HepG2 (cell line): ENCODE measurements around the gene FUT8. TPM values are rescaled to one million over a fixed set of nuclear protein-coding genes. Genes with fewer than 3 reads are reported as not detected.

Experiments
- ATAC-seq: fragments of 200-7000 bp; cut with Tn5 transposase; 3 replicates; pipeline ENCODE4 v1.9.1; 2020; ENCODE audit warnings: mild to moderate bottlenecking, moderate library complexity
- BruUV-seq: library from RNA; stranded (reverse); fragments of 400-500 nt; replicated peaks from 2 replicates; lab custom pipeline; 2021; lab: Mats Ljungman, UMichigan
- CTCF ChIA-PET: fragments of 300-600 bp; formaldehyde crosslinking; extraction: SDS; loops from one replicate; lab custom pipeline; 2021; ENCODE audit warnings: low total read pairs, inconsistent platforms, low intra/inter-chr PET ratio; lab: Yijun Ruan, JAX
- POLR2A ChIA-PET: fragments of 350-600 bp; sonication (Branson Sonifier 250); formaldehyde crosslinking; loops from one replicate; lab custom pipeline; 2020; ENCODE audit warnings: antibody characterized with exemption, inconsistent platforms; lab: Yijun Ruan, JAX
- DNase-seq: peaks from one replicate; pipeline ENCODE4 v3.0.0-alpha.2; 2015; ENCODE audit warnings: low spot score
- FAIRE-seq: peaks from 3 replicates; lab custom pipeline; 2011; peaks lifted over from hg19 to GRCh38; lab: Jason Lieb, UNC
- H2AFZ ChIP-seq: one replicate; pipeline ENCODE4 v1.6.1; 2011; ENCODE audit warnings: low read length, inconsistent platforms
- H3K27ac ChIP-seq: fragments of 300-600 bp; 3 replicates; pipeline ENCODE4 v1.8.0; 2011; ENCODE audit warnings: mixed run types, mild to moderate bottlenecking, mixed read lengths, low read length, inconsistent platforms; ENCODE audit not compliant: insufficient read depth; ENCODE audit errors: extremely low read length
- H3K27me3 ChIP-seq, 2 experiments: fragments of 200-600 bp in 1 of 2; 2 replicates in 1 of 2; 3 replicates in 1 of 2; pipeline versions ENCODE4 v1.6.0 to v1.8.0; 2011; ENCODE audit warnings: low read length in 2 of 2, mild to moderate bottlenecking in 2 of 2, moderate library complexity in 2 of 2, inconsistent platforms in 1 of 2; ENCODE audit not compliant: insufficient read depth in 2 of 2, control insufficient read depth in 1 of 2
- H3K36me3 ChIP-seq, 2 experiments: fragments of 200-600 bp in 1 of 2; replicated peaks in 1 of 2; 2 replicates in 1 of 2; 3 replicates in 1 of 2; pipeline versions ENCODE4 v1.5.1 to v1.8.0; 2011; ENCODE audit warnings: low read length in 2 of 2, inconsistent platforms in 1 of 2; ENCODE audit not compliant: insufficient read depth in 2 of 2, control insufficient read depth in 1 of 2
- H3K4me1 ChIP-seq: 2 replicates; pipeline ENCODE4 v1.5.1; 2012; ENCODE audit warnings: low read length, inconsistent platforms; ENCODE audit not compliant: insufficient read depth
- H3K4me2 ChIP-seq: 2 replicates; pipeline ENCODE4 v1.6.0; 2011; ENCODE audit warnings: low read depth, low read length, inconsistent platforms
- H3K4me3 ChIP-seq, 3 experiments: fragments of 200-600 bp in 1 of 3; sonication (generic), shearing (Covaris generic) in 1 of 3; replicated peaks in 1 of 3; 2 replicates each; pipeline ENCODE4 v1.5.1; 2011 to 2016; ENCODE audit warnings: low read length in 3 of 3, inconsistent platforms in 2 of 3, low read depth in 2 of 3, mild to moderate bottlenecking in 2 of 3, control low read depth in 1 of 3, mixed read lengths in 1 of 3; ENCODE audit not compliant: insufficient read depth in 1 of 3
- H3K79me2 ChIP-seq: one replicate; pipeline ENCODE4 v1.6.1; 2011; ENCODE audit warnings: low read length, inconsistent platforms; ENCODE audit not compliant: insufficient read depth
- H3K9ac ChIP-seq: 2 replicates; pipeline ENCODE4 v1.6.0; 2011; ENCODE audit warnings: mild to moderate bottlenecking, low read depth, low read length, inconsistent platforms; ENCODE audit not compliant: insufficient read depth
- H3K9me3 ChIP-seq: 2 replicates; pipeline ENCODE4 v1.5.1; 2012; ENCODE audit warnings: mild to moderate bottlenecking, low read length
- H4K20me1 ChIP-seq: 2 replicates; pipeline ENCODE4 v1.6.0; 2011; ENCODE audit warnings: inconsistent platforms, mild to moderate bottlenecking, low read length, moderate library complexity; ENCODE audit not compliant: insufficient read depth
- ARNTL ChIP-seq: sonication (generic); formaldehyde crosslinking; IDR thresholded peaks from 2 replicates; pipeline ENCODE4 v1.4.0; 2020; ENCODE audit warnings: mild to moderate bottlenecking, missing genetic modification reagents
- CBX2 ChIP-seq, 2 experiments: fragments of 200-600 bp in 1 of 2; sonication (generic); formaldehyde crosslinking in 1 of 2; IDR thresholded peaks; 2 replicates each; pipeline versions ENCODE4 v1.7.0 to v1.8.1; 2018 to 2022; ENCODE audit warnings: low read depth in 2 of 2, low read length in 1 of 2, mild to moderate bottlenecking in 1 of 2, missing genetic modification reagents in 1 of 2
- GABPB1 ChIP-seq: IDR thresholded peaks from 2 replicates; pipeline ENCODE4 v1.6.1; 2016; ENCODE audit warnings: mild to moderate bottlenecking, missing genetic modification reagents, moderate library complexity, missing compliant biosample characterization
- MAFF ChIP-seq: IDR thresholded peaks from 2 replicates; pipeline ENCODE4 v1.6.1; 2011; ENCODE audit warnings: low read depth, low read length, improper control_type of control experiment
- RARA ChIP-seq: IDR thresholded peaks from 2 replicates; pipeline ENCODE4 v1.6.1; 2016; ENCODE audit warnings: missing genetic modification reagents, missing compliant biosample characterization
- ZNF18 ChIP-seq: sonication (generic); formaldehyde crosslinking; IDR thresholded peaks from 2 replicates; pipeline ENCODE4 v1.8.0; 2022; ENCODE audit warnings: mild to moderate bottlenecking, missing genetic modification reagents; ENCODE audit not compliant: insufficient replicate concordance
- WGBS: methylation state at CpG from one replicate; pipeline ENCODE4 v1.1.6; 2017; ENCODE audit warnings: low lambda C conversion rate; 5-methylcytosine and 5-hydroxymethylcytosine counted together
- in situ Hi-C: cut with HindIII; loops from 2 replicates; pipeline ENCODE4 v1.10.0; 2017; ENCODE audit warnings: low pct_unique_long_range_greater_than_20kb; ENCODE audit not compliant: extremely low pct_ligation_motif_present
- intact Hi-C: fragments of 100-400 bp; cut with micrococcal nuclease; formaldehyde crosslinking; loops from one replicate; pipeline ENCODE4 v1.10.0; 2022; ENCODE audit not compliant: unreplicated experiment
- polyA plus RNA-seq, 8 experiments: library from polyadenylated mRNA; depleted of rRNA in 3 of 8; stranded (reverse) in 7 of 8; unstranded in 1 of 8; fragments of >200 nt; fragmentation: Illumina TruSeq in 4 of 8; extraction: Trizol in 4 of 8; gene quantifications; 2 replicates each; pipeline versions ENCODE4 v1.2.1 to v1.2.3, GENCODE V29; 2011 to 2016; ENCODE audit warnings: low read depth in 4 of 8, missing spikeins in 1 of 8, mixed read lengths in 1 of 8; ENCODE audit not compliant: insufficient read depth in 1 of 8
- total RNA-seq, 5 experiments: library from RNA; depleted of rRNA; stranded (reverse); fragments of >200 nt; fragmentation: Illumina TruSeq; extraction: Trizol; gene quantifications; 2 replicates each; pipeline ENCODE4 v1.2.3, GENCODE V29; 2016; ENCODE audit warnings: low read depth in 1 of 5
- TF ChIP-seq, protein P1 (sequence below): sonication (generic); formaldehyde crosslinking; IDR thresholded peaks from 2 replicates; pipeline ENCODE4 v1.9.0; 2022; ENCODE audit warnings: low read depth, missing genetic modification reagents
- TF ChIP-seq, protein P2 (sequence below): sonication (generic); formaldehyde crosslinking; IDR thresholded peaks from 2 replicates; pipeline ENCODE4 v1.4.0; 2020; ENCODE audit warnings: missing genetic modification reagents, borderline replicate concordance

The FUT8 gene
- total and polyA plus RNA-seq, 2 of the 13 experiments (the other 11 are each of a cell fraction or from before 2014, with no cell fraction given): 9.3 to 17.5 TPM

GRCh38 chr14:65479386-65479785, 66.9 kb downstream of the FUT8 start:
- Histone ChIP-seq H3K9me3 (no peaks in the 10 kb centered on the region), H4K20me1 (no peaks in the 10 kb centered on the region), H3K36me3 (no peaks in the 10 kb centered on the region), H2AFZ (no peak overlapping the region), H3K27me3 (no peaks in the 10 kb centered on the region), H3K79me2 (no peaks in the 10 kb centered on the region), H3K9ac (no peak overlapping the region), H3K4me1 (peaks cover 11% of the 10 kb centered on the region), H3K4me3 (no peak overlapping the region), H3K27ac (no peak overlapping the region), H3K4me2 (no peak overlapping the region)
- FAIRE-seq (no peak), ATAC-seq (no peak), DNase-seq (no peak)
- WGBS: 95% methylated on average over 2 of the region's 2 CpGs
- intact Hi-C loops (no loop called here), in situ Hi-C loops (no loop called here)
- POLR2A ChIA-PET: no interaction called here
- CTCF ChIA-PET: no interaction called here
- TF ChIP-seq CBX2 (IDR thresholded peaks at IDR 0.05; ENCODE audit: low read depth, low read length) (no peak), CBX2 (CRISPR knock-in tag; IDR thresholded peaks at IDR 0.05; ENCODE audit: low read depth) (no peak), ARNTL (CRISPR knock-in tag) (no peak), MAFF (no peak), RARA (CRISPR knock-in tag) (no peak), GABPB1 (CRISPR knock-in tag) (no peak), ZNF18 (no peak)
- TF ChIP-seq, protein P1, sequence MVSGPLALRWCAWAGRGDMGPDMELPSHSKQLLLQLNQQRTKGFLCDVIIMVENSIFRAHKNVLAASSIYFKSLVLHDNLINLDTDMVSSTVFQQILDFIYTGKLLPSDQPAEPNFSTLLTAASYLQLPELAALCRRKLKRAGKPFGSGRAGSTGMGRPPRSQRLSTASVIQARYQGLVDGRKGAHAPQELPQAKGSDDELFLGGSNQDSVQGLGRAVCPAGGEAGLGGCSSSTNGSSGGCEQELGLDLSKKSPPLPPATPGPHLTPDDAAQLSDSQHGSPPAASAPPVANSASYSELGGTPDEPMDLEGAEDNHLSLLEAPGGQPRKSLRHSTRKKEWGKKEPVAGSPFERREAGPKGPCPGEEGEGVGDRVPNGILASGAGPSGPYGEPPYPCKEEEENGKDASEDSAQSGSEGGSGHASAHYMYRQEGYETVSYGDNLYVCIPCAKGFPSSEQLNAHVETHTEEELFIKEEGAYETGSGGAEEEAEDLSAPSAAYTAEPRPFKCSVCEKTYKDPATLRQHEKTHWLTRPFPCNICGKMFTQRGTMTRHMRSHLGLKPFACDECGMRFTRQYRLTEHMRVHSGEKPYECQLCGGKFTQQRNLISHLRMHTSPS (CRISPR knock-in tag): no peak
- TF ChIP-seq, protein P2, sequence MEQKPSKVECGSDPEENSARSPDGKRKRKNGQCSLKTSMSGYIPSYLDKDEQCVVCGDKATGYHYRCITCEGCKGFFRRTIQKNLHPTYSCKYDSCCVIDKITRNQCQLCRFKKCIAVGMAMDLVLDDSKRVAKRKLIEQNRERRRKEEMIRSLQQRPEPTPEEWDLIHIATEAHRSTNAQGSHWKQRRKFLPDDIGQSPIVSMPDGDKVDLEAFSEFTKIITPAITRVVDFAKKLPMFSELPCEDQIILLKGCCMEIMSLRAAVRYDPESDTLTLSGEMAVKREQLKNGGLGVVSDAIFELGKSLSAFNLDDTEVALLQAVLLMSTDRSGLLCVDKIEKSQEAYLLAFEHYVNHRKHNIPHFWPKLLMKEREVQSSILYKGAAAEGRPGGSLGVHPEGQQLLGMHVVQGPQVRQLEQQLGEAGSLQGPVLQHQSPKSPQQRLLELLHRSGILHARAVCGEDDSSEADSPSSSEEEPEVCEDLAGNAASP (CRISPR knock-in tag): no peak
- no TSS peak for BruUV-seq
